NCI-H524 (cell line): ENCODE data around the gene OLIG1.

Source experiments
- DNase-seq, 2 experiments: peaks; one replicate each; lab custom pipeline; 2025; lab: John Stamatoyannopoulos, UW

Gene OLIG1, protein sequence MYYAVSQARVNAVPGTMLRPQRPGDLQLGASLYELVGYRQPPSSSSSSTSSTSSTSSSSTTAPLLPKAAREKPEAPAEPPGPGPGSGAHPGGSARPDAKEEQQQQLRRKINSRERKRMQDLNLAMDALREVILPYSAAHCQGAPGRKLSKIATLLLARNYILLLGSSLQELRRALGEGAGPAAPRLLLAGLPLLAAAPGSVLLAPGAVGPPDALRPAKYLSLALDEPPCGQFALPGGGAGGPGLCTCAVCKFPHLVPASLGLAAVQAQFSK

DNA sequence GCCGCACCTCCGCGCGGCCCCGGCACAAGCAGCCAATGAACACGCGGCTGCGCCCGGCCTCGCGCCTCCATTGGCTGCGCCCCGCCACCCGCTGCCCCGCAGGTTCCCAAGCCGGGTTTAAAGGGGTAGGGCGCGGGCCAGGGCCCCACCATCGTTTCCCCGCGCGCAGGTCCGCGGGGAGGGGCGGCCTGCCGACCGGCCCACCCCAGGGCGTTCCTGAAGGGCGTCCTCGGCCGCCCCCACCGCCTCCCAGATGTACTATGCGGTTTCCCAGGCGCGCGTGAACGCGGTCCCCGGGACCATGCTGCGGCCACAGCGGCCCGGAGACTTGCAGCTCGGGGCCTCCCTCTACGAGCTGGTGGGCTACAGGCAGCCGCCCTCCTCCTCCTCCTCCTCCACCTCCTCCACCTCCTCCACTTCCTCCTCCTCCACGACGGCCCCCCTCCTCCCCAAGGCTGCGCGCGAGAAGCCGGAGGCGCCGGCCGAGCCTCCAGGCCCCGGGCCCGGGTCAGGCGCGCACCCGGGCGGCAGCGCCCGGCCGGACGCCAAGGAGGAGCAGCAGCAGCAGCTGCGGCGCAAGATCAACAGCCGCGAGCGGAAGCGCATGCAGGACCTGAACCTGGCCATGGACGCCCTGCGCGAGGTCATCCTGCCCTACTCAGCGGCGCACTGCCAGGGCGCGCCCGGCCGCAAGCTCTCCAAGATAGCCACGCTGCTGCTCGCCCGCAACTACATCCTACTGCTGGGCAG, at the start of gene OLIG1:
TSS of gene OLIG1 (plus strand) at position 148 of the 750 bp plus-strand sequence. CDS start at position 254, 106 bp downstream.
- peak; percentile 79 to 90 for DNase-seq

DNA sequence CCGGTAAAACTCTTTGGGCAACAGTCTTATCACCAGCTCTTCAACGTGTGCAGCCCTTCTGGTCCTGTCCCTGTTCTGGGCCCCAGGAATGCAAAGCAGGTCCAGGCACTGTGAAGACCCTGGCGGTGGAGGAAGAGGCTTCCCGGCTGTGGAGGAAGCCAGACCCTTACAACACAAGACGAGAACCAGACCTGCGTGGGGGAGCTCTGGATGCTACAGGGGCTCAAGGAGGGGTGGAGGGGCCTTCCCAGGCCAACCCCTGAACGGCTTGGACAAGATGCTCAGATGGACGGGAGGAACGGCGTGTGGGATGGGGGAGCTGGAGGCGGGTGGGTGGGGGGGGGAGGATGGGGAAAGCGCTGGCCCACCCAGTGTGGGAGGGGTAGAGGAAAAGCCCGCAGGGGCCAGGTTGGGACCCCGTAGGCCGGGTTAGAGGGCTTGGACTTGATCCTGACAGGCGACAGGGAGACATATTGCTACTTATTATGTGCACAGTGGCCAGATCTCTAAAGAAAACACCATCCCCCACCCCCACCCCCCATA, 49.3 kb upstream of the OLIG1 start:
- no peak for DNase-seq

DNA sequence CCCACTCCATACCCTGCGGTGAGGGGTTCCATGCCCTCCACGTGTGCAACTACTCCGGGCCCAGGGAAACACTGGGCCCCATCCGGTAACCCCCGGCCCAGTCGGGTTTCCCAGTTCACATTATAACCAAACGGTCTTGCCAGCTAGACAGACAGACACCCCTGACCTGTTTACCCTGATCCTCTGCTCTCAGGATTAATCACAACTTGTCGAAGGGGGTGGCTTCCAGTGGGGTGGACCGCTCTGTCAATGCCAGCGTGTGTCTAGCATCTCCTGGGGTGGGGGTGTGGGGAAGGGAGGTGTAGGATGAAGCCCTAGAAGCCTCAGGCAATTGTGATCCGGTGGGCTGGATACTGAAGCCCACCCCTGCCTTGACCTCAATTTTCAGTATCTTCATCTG, 48.8 kb upstream of the OLIG1 start:
- DNase-seq = no peak

DNA sequence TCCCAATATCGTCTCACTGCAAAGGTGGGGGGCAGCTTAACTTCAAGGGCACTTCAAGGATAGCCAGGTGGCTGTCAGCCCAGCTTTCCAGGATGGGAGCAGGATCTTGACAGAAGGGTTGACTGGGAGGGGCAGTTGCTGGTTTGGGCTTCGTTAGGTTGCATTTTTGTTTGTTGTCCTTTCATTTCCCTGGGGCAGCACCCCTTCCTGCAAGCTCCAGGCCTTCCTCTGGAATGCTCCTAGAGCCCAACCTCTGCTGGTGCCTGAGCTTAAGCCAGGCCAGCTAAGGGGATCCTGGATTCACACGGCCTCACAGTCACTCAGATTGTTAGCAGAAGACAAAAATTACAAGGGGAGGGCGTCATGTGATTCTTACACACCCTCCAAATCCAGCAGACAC, 48.3 kb upstream of the OLIG1 start:
- peak in 1 of 2 experiments; percentile 26 for DNase-seq

DNA sequence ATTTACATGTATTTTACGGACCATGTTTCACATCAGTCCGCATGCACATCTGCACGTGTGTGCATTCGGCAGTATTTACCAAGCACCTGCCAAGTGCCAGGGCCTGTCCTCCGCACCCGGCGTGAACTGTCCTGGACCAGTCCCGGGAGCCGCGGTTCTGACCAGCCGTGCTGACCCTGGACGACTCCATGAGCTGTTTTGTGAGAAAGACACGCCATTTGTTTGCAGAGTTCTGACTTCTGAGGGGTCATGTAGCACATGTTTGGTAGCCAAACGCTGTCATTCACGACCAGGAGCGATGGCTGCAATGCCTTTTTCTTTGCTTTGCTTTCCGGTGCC, 47.5 kb upstream of the OLIG1 start:
- DNase-seq = no peak

DNA sequence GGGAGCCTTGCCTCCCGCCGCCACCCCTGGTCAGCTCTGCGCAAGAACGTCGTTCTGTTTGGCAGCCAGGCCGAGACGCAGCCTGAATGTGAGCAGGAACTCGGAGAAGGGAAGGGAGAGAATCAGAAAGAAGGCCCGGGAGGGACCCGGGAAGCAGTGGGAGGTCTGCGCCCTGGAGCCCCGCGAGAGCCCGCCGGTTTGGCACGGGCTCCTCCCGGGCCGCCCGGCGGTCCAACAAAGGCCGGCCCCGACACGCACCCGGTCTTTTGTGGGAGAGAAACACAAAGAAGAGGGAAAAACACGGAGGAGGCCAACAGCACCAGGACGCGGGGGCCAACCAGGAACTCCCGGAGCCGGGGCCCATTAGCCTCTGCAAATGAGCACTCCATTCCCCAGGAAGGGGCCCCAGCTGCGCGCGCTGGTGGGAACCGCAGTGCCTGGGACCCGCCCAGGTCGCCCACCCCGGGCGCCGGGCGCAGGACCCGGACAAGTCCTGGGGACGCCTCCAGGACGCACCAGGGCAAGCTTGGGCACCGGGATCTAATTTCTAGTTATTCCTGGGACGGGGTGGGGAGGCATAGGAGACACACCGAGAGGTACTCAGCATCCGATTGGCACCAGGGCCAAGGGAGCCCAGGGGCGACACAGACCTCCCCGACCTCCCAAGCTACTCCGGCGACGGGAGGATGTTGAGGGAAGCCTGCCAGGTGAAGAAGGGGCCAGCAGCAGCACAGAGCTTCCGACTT, 46.9 kb upstream of the OLIG1 start:
- DNase-seq = no peak

DNA sequence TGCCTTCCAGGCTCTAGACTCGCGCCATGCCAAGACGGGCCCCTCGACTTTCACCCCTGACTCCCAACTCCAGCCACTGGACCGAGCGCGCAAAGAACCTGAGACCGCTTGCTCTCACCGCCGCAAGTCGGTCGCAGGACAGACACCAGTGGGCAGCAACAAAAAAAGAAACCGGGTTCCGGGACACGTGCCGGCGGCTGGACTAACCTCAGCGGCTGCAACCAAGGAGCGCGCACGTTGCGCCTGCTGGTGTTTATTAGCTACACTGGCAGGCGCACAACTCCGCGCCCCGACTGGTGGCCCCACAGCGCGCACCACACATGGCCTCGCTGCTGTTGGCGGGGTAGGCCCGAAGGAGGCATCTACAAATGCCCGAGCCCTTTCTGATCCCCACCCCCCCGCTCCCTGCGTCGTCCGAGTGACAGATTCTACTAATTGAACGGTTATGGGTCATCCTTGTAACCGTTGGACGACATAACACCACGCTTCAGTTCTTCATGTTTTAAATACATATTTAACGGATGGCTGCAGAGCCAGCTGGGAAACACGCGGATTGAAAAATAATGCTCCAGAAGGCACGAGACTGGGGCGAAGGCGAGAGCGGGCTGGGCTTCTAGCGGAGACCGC, 46.3 kb upstream of the OLIG1 start:
- no peak for DNase-seq

DNA sequence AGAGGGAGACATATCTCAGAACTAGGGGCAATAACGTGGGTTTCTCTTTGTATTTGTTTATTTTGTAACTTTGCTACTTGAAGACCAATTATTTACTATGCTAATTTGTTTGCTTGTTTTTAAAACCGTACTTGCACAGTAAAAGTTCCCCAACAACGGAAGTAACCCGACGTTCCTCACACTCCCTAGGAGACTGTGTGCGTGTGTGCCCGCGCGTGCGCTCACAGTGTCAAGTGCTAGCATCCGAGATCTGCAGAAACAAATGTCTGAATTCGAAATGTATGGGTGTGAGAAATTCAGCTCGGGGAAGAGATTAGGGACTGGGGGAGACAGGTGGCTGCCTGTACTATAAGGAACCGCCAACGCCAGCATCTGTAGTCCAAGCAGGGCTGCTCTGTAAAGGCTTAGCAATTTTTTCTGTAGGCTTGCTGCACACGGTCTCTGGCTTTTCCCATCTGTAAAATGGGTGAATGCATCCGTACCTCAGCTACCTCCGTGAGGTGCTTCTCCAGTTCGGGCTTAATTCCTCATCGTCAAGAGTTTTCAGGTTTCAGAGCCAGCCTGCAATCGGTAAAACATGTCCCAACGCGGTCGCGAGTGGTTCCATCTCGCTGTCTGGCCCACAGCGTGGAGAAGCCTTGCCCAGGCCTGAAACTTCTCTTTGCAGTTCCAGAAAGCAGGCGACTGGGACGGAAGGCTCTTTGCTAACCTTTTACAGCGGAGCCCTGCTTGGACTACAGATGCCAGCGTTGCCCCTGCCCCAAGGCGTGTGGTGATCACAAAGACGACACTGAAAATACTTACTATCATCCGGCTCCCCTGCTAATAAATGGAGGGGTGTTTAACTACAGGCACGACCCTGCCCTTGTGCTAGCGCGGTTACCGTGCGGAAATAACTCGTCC, 45.5 kb upstream of the OLIG1 start:
- DNase-seq = peak; percentile 21 to 54

DNA sequence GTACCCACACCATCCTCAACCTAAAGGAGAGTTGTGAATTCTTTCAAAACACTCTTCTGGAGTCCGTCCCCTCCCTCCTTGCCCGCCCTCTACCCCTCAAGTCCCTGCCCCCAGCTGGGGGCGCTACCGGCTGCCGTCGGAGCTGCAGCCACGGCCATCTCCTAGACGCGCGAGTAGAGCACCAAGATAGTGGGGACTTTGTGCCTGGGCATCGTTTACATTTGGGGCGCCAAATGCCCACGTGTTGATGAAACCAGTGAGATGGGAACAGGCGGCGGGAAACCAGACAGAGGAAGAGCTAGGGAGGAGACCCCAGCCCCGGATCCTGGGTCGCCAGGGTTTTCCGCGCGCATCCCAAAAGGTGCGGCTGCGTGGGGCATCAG, 44.8 kb upstream of the OLIG1 start:
- peak; percentile 74 to 90 for DNase-seq

DNA sequence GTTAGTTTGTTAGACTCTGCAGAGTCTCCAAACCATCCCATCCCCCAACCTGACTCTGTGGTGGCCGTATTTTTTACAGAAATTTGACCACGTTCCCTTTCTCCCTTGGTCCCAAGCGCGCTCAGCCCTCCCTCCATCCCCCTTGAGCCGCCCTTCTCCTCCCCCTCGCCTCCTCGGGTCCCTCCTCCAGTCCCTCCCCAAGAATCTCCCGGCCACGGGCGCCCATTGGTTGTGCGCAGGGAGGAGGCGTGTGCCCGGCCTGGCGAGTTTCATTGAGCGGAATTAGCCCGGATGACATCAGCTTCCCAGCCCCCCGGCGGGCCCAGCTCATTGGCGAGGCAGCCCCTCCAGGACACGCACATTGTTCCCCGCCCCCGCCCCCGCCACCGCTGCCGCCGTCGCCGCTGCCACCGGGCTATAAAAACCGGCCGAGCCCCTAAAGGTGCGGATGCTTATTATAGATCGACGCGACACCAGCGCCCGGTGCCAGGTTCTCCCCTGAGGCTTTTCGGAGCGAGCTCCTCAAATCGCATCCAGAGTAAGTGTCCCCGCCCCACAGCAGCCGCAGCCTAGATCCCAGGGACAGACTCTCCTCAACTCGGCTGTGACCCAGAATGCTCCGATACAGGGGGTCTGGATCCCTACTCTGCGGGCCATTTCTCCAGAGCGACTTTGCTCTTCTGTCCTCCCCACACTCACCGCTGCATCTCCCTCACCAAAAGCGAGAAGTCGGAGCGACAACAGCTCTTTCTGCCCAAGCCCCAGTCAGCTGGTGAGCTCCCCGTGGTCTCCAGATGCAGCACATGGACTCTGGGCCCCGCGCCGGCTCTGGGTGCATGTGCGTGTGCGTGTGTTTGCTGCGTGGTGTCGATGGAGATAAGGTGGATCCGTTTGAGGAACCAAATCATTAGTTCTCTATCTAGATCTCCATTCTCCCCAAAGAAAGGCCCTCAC, 44.2 kb upstream of the OLIG1 start, which contains the start of gene OLIG2:
TSS of gene OLIG2 (plus strand) at position 447 of the 954 bp plus-strand sequence. CDS start 928 bp downstream, outside the sequence.
- peak; percentile 98 for DNase-seq

DNA sequence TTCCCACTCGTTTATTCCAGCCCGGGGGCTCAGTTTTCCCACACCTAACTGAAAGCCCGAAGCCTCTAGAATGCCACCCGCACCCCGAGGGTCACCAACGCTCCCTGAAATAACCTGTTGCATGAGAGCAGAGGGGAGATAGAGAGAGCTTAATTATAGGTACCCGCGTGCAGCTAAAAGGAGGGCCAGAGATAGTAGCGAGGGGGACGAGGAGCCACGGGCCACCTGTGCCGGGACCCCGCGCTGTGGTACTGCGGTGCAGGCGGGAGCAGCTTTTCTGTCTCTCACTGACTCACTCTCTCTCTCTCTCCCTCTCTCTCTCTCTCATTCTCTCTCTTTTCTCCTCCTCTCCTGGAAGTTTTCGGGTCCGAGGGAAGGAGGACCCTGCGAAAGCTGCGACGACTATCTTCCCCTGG, 43.5 kb upstream of the OLIG1 start:
- no peak for DNase-seq

DNA sequence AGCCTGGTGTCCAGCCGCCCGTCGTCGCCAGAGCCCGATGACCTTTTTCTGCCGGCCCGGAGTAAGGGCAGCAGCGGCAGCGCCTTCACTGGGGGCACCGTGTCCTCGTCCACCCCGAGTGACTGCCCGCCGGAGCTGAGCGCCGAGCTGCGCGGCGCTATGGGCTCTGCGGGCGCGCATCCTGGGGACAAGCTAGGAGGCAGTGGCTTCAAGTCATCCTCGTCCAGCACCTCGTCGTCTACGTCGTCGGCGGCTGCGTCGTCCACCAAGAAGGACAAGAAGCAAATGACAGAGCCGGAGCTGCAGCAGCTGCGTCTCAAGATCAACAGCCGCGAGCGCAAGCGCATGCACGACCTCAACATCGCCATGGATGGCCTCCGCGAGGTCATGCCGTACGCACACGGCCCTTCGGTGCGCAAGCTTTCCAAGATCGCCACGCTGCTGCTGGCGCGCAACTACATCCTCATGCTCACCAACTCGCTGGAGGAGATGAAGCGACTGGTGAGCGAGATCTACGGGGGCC, 43.0 kb upstream of the OLIG1 start:
- no peak for DNase-seq

DNA sequence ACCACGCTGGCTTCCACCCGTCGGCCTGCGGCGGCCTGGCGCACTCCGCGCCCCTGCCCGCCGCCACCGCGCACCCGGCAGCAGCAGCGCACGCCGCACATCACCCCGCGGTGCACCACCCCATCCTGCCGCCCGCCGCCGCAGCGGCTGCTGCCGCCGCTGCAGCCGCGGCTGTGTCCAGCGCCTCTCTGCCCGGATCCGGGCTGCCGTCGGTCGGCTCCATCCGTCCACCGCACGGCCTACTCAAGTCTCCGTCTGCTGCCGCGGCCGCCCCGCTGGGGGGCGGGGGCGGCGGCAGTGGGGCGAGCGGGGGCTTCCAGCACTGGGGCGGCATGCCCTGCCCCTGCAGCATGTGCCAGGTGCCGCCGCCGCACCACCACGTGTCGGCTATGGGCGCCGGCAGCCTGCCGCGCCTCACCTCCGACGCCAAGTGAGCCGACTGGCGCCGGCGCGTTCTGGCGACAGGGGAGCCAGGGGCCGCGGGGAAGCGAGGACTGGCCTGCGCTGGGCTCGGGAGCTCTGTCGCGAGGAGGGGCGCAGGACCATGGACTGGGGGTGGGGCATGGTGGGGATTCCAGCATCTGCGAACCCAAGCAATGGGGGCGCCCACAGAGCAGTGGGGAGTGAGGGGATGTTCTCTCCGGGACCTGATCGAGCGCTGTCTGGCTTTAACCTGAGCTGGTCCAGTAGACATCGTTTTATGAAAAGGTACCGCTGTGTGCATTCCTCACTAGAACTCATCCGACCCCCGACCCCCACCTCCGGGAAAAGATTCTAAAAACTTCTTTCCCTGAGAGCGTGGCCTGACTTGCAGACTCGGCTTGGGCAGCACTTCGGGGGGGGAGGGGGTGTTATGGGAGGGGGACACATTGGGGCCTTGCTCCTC, 42.3 kb upstream of the OLIG1 start:
- DNase-seq = no peak

DNA sequence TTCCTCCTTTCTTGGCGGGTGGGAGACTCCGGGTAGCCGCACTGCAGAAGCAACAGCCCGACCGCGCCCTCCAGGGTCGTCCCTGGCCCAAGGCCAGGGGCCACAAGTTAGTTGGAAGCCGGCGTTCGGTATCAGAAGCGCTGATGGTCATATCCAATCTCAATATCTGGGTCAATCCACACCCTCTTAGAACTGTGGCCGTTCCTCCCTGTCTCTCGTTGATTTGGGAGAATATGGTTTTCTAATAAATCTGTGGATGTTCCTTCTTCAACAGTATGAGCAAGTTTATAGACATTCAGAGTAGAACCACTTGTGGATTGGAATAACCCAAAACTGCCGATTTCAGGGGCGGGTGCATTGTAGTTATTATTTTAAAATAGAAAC, 41.7 kb upstream of the OLIG1 start:
- no peak for DNase-seq

DNA sequence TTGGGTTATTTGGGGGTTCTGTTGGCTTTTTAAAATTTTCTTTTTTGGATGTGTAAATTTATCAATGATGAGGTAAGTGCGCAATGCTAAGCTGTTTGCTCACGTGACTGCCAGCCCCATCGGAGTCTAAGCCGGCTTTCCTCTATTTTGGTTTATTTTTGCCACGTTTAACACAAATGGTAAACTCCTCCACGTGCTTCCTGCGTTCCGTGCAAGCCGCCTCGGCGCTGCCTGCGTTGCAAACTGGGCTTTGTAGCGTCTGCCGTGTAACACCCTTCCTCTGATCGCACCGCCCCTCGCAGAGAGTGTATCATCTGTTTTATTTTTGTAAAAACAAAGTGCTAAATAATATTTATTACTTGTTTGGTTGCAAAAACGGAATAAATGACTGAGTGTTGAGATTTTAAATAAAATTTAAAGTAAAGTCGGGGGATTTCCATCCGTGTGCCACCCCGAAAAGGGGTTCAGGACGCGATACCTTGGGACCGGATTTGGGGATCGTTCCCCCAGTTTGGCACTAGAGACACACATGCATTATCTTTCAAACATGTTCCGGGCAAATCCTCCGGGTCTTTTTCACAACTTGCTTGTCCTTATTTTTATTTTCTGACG, 41.1 kb upstream of the OLIG1 start:
- DNase-seq = no peak

DNA sequence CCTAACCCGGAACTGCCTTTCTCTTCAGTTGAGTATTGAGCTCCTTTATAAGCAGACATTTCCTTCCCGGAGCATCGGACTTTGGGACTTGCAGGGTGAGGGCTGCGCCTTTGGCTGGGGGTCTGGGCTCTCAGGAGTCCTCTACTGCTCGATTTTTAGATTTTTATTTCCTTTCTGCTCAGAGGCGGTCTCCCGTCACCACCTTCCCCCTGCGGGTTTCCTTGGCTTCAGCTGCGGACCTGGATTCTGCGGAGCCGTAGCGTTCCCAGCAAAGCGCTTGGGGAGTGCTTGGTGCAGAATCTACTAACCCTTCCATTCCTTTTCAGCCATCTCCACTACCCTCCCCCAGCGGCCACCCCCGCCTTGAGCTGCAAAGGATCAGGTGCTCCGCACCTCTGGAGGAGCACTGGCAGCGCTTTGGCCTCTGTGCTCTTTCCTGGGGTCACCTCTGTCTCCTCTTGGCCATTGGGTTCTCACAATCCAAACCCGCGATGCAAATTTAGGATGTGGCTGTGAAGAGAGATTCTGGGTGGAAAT, 40.5 kb upstream of the OLIG1 start:
- no peak for DNase-seq

DNA sequence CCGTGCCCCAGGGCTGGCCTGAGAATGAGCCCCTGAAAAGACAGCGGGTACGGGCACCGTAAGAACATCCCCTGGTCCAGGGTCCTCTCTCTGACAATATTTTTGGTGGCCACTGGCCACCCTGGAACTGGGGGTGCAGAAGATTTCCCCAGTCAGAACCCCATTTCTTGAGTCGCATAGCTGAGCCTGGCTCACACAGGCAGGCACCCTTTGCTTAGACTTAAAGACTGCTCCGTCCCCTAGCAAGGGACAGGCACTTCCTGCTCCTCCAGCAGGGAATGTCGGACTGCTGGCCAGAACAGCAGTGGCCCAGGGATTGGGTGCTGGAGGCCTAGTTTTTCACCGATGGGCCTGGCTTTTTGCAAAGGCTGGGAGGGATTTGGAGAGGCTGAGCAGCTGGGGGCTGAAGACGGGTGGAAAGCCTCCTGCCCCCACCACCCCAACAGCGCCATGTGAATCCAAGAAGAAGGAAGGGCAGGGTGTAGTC, 39.9 kb upstream of the OLIG1 start:
- DNase-seq = no peak

DNA sequence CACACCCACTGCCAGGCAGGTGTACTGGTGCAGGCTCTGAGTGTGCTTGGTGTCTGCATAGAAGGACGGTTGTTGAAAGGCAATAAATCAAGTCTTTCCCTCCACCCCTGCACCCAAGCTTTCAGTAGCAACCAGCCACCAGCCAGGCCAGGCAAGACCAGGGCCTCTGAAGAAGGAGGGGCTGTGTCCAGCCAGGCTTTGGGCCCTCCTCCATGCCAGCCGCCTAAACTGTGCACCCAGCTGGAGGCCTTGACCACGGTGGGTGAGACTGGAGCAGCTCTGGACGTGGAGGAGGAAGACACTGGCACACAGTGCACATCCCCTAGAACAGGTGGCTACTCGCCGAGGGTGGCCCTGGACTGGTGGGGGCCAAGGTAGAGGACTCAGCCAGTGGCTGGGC, 39.3 kb upstream of the OLIG1 start:
- no peak for DNase-seq
